ENCODE measurements around the gene SLC7A8.
"Not testable (repeated sequence)": the region's sequence is repeated elsewhere in the genome, so short reads cannot be mapped to it uniquely, and the experiment has no call there.

SLC7A8 gene

DNA sequence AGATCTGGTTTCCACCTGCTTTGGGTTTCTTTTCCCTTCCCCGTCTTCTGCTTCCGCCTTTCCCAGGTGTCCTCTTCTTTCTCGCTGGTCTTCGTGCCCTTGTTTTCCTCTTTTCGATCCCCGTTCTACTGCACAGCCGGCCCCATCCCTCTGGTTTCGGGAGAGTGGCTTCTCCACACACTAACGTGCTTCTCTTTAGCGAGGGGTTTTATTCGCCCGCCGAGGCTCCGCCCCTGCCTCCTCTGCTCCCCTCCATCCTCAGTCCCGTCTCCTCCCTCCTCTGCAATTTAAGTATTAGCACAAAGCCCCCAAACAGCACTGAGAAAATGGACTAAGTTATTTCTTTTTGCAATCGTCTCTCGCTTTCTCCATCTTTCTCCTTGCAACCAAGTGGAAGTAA, at the start of gene SLC7A8:
SLC7A8 (minus strand) TSS at position 182 of the 400 bp plus-strand sequence. CDS start 746 bp downstream, outside the sequence.
- no peak for DNase-seq (ENCODE audit: low read depth in 2 of 2)

DNA sequence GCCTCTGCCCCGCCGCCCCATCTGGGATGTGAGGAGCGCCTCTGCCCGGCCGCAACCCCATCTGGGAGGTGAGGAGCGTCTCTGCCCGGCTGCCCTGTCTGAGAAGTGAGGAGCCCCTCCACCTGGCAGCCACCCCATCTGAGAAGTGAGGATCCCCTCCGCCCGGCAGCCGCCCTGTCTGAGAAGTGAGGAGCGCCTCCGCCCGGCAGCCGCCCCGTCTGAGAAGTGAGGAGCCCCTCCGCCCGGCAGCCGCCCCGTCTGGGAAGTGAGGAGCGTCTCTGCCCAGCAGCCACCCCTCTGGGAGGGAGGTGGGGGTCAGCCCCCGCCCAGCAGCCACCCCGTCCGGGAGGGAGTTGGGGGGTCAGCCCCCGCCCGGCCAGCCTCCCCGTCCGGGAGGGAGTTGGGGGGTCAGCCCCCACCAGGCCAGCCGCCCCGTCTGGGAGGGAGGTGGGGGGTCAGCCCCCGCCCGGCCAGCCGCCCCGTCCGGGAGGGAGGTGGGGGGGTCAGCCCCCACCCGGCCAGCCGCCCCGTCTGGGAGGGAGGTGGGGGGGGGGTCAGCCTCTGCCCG, 48.9 kb upstream of the SLC7A8 start:
- not testable (repeated sequence) for DNase-seq (ENCODE audit: low read depth in 2 of 2)

DNA sequence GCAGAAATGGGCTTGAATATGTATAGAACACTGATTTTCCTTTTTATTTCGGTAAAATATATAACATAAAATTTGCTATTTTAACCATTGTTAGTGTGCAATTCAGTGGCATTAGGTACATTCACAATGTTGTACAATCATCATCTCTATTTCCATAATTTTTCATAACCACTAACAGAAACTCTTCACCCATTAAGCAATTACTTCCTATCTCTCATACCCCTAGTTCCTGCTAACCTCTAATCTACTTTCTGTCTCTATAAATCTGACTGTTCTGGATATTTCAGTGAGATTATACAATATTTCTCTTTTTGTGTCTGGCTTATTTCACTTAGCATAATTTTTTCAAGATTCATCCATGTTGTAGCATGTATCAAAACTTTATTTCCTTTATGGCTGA, 45.4 kb upstream of the SLC7A8 start:
- DNase-seq (ENCODE audit: low read depth in 2 of 2): no peak

GRCh38 chr14:23227566-23227965, 44.1 kb upstream of the SLC7A8 start:
- no peak for DNase-seq (ENCODE audit: low read depth in 2 of 2)

DNA sequence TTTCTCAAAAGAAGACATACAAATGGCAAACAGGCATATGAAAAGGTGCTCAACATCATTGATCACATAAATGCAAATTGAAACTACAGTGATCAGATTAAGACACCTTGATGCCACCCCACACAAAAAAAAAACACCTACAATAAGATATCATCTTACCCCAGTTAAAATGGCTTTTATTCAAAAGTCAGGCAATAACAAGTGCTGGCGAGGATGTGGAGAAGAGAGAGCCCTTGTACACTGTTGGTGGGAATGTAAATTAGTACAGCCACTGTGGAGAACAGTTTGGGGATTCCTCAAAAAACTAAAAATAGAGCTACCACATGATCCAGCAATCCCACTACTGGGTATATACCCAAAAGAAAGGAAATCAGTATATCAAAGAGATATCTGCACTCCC, 41.5 kb upstream of the SLC7A8 start:
- DNase-seq (ENCODE audit: low read depth in 2 of 2): not testable (repeated sequence)

DNA sequence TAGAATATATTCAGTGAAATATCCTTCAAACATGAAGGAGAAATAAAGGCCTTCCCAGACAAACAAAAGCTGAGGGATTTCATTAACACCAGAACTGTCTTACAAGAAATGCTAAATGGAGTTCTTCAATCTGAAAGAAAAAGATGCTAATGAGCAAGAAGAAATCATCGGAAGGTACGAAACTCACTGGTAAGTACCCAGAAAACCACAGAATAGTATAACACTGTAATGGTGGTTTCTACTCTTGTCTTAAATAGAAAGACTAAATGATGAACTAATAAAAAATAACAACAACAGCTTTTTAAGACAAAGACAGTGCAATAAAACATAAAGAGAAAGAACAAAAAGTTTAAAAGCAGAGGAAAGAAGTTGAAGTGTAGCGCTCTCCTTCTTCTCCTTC, 35.6 kb upstream of the SLC7A8 start:
- DNase-seq (ENCODE audit: low read depth in 2 of 2): no peak

- DNase-seq (ENCODE audit: low read depth in 2 of 2): no peak
These were observed 33.9 kb upstream of the SLC7A8 start for GRCh38 chr14:23217032-23218020.

- DNase-seq (ENCODE audit: low read depth in 2 of 2): no peak
These were observed 32.0 kb upstream of the SLC7A8 start for GRCh38 chr14:23215421-23215820.

GRCh38 chr14:23209651-23210423, 26.4 kb upstream of the SLC7A8 start:
- DNase-seq (ENCODE audit: low read depth in 2 of 2): no peak

DNA sequence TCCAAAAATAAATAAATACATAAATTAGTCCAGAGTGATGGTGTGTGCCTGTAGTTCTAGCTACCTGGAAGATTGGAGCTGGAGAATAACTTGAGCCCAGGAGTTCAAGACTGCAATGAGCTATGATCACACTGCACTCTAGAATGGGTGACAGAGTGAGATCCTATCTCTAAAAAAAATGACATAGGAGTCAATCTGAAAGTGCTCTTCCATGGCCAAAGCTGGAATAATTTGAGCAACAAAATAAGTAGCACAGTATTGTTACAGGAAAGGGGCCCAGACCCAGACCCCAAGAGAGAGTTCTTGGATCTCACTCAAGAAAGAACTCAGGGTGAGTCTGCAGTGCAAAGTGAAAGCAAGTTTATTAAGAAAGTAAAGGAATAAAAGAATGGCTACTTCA, 24.9 kb upstream of the SLC7A8 start:
- DNase-seq (ENCODE audit: low read depth in 2 of 2): no peak

GRCh38 chr14:23207146-23207540, 23.7 kb upstream of the SLC7A8 start:
- DNase-seq (ENCODE audit: low read depth in 2 of 2): no peak

GRCh38 chr14:23206422-23207145, 23.1 kb upstream of the SLC7A8 start:
- no peak for DNase-seq (ENCODE audit: low read depth in 2 of 2)

GRCh38 chr14:23202001-23202400, 18.5 kb upstream of the SLC7A8 start:
- no peak for DNase-seq (ENCODE audit: low read depth in 2 of 2)

DNA sequence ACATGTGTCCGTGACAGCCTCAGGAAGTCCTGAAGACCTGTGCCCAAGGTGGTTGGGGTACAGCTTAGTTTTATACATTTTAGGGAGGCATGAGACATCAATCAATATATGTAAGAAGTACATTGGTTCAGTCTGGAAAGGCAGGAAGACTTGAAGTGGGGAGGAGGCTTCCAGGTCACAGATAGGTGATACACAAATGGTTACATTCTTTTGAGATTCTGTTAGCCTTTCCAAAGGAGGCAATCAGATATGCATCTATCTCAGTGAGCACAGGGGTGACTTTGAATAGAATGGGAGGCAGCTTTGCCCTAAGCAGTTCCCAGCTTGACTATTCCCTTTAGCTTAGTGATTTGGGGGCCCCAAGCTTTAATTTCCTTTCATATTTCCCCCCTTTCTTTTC, 15.7 kb upstream of the SLC7A8 start:
- not testable (repeated sequence) for DNase-seq (ENCODE audit: low read depth in 2 of 2)

GRCh38 chr14:23196487-23196886, 13.0 kb upstream of the SLC7A8 start:
- not testable (repeated sequence) for DNase-seq (ENCODE audit: low read depth in 2 of 2)

DNA sequence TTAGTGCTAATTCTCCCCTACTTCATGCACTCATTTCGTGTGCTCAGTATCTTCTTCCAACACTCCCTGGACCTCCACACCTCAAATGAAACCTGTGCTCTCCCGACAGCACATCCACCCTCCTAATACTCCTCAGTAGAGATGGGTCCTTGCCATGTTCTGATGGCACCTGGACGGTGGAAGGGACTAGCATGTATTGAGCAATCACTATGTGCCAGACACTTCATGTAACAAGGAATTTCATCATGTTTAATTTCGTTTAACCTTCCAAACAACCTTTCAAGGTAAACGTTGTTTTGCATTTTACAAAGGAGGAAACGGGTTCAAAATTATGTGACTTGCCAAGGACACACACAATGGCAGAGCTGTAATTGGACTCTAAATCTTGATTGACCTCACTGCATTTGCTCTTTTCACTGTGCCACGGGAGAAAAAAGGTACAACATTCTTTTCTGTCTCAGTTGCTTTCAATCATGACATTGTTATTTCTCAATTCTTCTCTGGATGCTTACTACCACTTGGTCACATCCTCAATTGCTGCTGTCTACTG, 12.2 kb upstream of the SLC7A8 start:
- no peak for DNase-seq (ENCODE audit: low read depth in 2 of 2)

- no peak for DNase-seq (ENCODE audit: low read depth in 2 of 2)
These were observed 10.0 kb upstream of the SLC7A8 start for GRCh38 chr14:23193432-23193831.

DNA sequence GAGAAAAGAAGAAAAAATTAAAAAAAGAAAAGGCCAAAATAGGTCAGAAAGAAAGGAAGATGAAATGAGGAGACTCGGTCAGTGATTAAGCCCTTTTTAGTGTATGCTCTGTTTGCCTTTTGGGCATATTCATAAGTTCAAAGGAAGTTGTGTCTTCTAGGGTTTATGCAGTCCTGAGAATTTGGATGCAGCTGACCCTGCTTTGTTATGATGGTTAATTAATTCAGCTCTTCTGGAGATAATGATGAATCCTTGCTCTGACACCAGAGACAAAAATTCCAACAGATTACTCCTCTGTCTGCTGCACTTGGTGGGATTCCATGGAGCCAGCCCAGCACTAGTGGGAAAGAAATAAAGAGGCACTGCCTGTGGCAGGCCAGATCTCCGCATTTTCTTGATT, 4.5 kb upstream of the SLC7A8 start:
- no peak for DNase-seq (ENCODE audit: low read depth in 2 of 2)

DNA sequence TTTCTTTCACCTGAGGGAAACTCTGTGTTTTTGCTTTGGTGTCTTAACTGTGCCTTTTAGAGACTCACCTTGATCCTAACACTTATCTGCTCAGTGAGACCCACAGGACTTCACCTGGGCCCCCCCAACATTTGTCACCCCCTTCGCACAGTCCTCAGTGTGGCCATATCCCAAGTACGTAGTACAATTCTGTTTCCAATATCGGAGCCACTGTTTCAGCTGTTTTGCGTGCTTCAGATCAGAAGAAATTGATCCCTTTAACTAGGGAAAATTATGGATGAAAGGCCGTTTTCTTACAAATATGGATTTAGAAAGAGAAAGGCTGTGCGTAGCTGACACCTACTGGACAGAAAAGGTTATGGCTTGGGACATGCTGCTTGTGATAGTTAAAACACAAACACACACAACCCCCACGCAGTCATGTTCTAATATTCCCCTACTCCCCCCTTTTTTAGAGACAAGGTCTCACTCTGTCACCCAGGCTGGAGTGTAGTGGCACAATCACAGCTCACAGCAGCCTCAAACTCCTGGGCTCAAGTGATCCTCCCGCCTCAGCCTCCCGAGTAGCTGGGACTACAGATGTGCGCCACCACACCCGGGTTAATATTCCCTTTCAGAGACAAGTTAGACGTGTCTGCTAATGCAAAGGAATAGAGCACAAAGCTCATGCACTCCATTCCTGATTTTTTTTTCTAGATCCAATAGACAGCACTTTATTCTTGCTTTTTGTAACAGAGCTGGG, 3.6 kb upstream of the SLC7A8 start:
- peak; percentile 29 to 31 for DNase-seq (ENCODE audit: low read depth in 2 of 2)

- no peak for DNase-seq (ENCODE audit: low read depth in 2 of 2)
These were observed 1.6 kb upstream of the SLC7A8 start for GRCh38 chr14:23185063-23185462.

- no peak for DNase-seq (ENCODE audit: low read depth in 2 of 2)
These were observed 346 bp downstream of the SLC7A8 start for GRCh38 chr14:23183158-23183470.
